ENCODE data around the gene FAM221B. TPM values are rescaled to one million over a fixed set of nuclear protein-coding genes. Genes with fewer than 3 reads are reported as not detected.

Gene FAM221B
- total RNA-seq, 1 experiment from 2014 or later, result not detected

- POLR2A ChIA-PET (ENCODE audit: low non-redundant PET), result no interaction called here
- no peak for DNase-seq (ENCODE audit: low spot score)
- intact Hi-C loops (cut with micrococcal nuclease; ENCODE audit: unreplicated experiment), result loop anchor here (5.0 to 10.0 kb wide), 4 partner anchors 54 to 207 kb away; partner anchors contain the start of genes CCDC107, CREB3, RMRP and TESK1
- BruUV-seq (replicated peaks), result no TSS peak
- Histone ChIP-seq H3K36me3 (ENCODE audit: insufficient read depth, low read length, poor library complexity, severe bottlenecking) (no peaks in the 10 kb centered on the region), H3K4me1 (ENCODE audit: insufficient read depth, low read length, poor library complexity, severe bottlenecking) (peaks cover 13% of the 10 kb centered on the region), H3K27ac (ENCODE audit: low read depth, low read length, poor library complexity, severe bottlenecking) (no peak overlapping the region), H3K4me3 (ENCODE audit: low read depth, low read length, poor library complexity, severe bottlenecking) (peak overlapping the region; percentile 47), H3K27me3 (replicated peaks; ENCODE audit: insufficient read depth, low read depth, low read length, poor library complexity) (no peaks in the 10 kb centered on the region), H3K9me3 (ENCODE audit: low read depth, low read length, poor library complexity, severe bottlenecking) (no peaks in the 10 kb centered on the region)
- no peak for TF ChIP-seq CTCF (conservative IDR thresholded peaks at IDR 0.05; ENCODE audit: low read depth, low read length)
- TF ChIP-seq EZH2 (IDR thresholded peaks at IDR 0.05; ENCODE audit: borderline replicate concordance, low read depth, low read length, poor library complexity, severe bottlenecking), result no peak
- CTCF ChIA-PET, result interaction anchor here (0.7 kb wide), 1 partner anchor 165 kb away, joined by 3 read pairs; no protein-coding TSS in a partner anchor
Observed at GRCh38 chr9:35811381-35812024, 17.0 kb downstream of the FAM221B start.

- peaks cover 13% of the 10 kb centered on the region for H3K4me1 ChIP-seq (ENCODE audit: insufficient read depth, low read length, poor library complexity, severe bottlenecking)
- H3K9me3 ChIP-seq (ENCODE audit: low read depth, low read length, poor library complexity, severe bottlenecking), result no peaks in the 10 kb centered on the region
- ChIA-PET POLR2A (ENCODE audit: low non-redundant PET) (no interaction called here), CTCF (interaction anchor here (0.5 kb wide), 1 partner anchor 292 kb away, joined by 5 read pairs; no protein-coding TSS in a partner anchor)
- no peak for TF ChIP-seq EZH2 (IDR thresholded peaks at IDR 0.05; ENCODE audit: borderline replicate concordance, low read depth, low read length, poor library complexity, severe bottlenecking)
- TF ChIP-seq CTCF (conservative IDR thresholded peaks at IDR 0.05; ENCODE audit: low read depth, low read length), result no peak
- H3K36me3 ChIP-seq (ENCODE audit: insufficient read depth, low read length, poor library complexity, severe bottlenecking), result no peaks in the 10 kb centered on the region
- no peaks in the 10 kb centered on the region for H3K27me3 ChIP-seq (replicated peaks; ENCODE audit: insufficient read depth, low read depth, low read length, poor library complexity)
- DNase-seq (ENCODE audit: low spot score), result no peak
- H3K4me3 ChIP-seq (ENCODE audit: low read depth, low read length, poor library complexity, severe bottlenecking), result no peak overlapping the region
- BruUV-seq (replicated peaks), result no TSS peak
- intact Hi-C loops (cut with micrococcal nuclease; ENCODE audit: unreplicated experiment), result loop anchor here (5.0 to 10.0 kb wide), 4 partner anchors 53 to 205 kb away; partner anchors contain the start of genes CCDC107, CREB3, RMRP and TESK1
- H3K27ac ChIP-seq (ENCODE audit: low read depth, low read length, poor library complexity, severe bottlenecking), result no peak overlapping the region
Observed at GRCh38 chr9:35810122-35810521, 18.4 kb downstream of the FAM221B start.

GRCh38 chr9:35808433-35808832 lies 20.1 kb downstream of the FAM221B start:
- no peak for TF ChIP-seq CTCF (conservative IDR thresholded peaks at IDR 0.05; ENCODE audit: low read depth, low read length)
- TF ChIP-seq EZH2 (IDR thresholded peaks at IDR 0.05; ENCODE audit: borderline replicate concordance, low read depth, low read length, poor library complexity, severe bottlenecking), result no peak
- DNase-seq (ENCODE audit: low spot score), result no peak
- Histone ChIP-seq H3K36me3 (ENCODE audit: insufficient read depth, low read length, poor library complexity, severe bottlenecking) (no peaks in the 10 kb centered on the region), H3K27ac (ENCODE audit: low read depth, low read length, poor library complexity, severe bottlenecking) (no peak overlapping the region), H3K27me3 (replicated peaks; ENCODE audit: insufficient read depth, low read depth, low read length, poor library complexity) (no peaks in the 10 kb centered on the region), H3K4me1 (ENCODE audit: insufficient read depth, low read length, poor library complexity, severe bottlenecking) (peaks cover 3% of the 10 kb centered on the region), H3K4me3 (ENCODE audit: low read depth, low read length, poor library complexity, severe bottlenecking) (no peak overlapping the region), H3K9me3 (ENCODE audit: low read depth, low read length, poor library complexity, severe bottlenecking) (no peaks in the 10 kb centered on the region)
- ChIA-PET POLR2A (ENCODE audit: low non-redundant PET) (no interaction called here), CTCF (interaction anchor here (0.6 kb wide), 2 partner anchors 57 to 440 kb away, joined by 5 to 8 read pairs; no protein-coding TSS in a partner anchor)
- intact Hi-C loops (cut with micrococcal nuclease; ENCODE audit: unreplicated experiment), result no loop called here
- BruUV-seq (replicated peaks), result no TSS peak
